GM18519 (cell line): ENCODE data around the gene MS4A10.
A peak's percentile ranks its signal among the peaks of the same experiment; 100 is the strongest.
"Not testable (repeated sequence)": the region's sequence is repeated elsewhere in the genome, so short reads cannot be mapped to it uniquely, and the experiment has no call there.

ENCODE experiments used
- ATAC-seq: cut with Tn5 transposase; IDR thresholded peaks from one replicate; pipeline ENCODE4 v1.9.1; 2021; ENCODE audit warnings: mild to moderate bottlenecking, moderate library complexity; ENCODE audit not compliant: unreplicated experiment, low FRiP score

Gene MS4A10

DNA sequence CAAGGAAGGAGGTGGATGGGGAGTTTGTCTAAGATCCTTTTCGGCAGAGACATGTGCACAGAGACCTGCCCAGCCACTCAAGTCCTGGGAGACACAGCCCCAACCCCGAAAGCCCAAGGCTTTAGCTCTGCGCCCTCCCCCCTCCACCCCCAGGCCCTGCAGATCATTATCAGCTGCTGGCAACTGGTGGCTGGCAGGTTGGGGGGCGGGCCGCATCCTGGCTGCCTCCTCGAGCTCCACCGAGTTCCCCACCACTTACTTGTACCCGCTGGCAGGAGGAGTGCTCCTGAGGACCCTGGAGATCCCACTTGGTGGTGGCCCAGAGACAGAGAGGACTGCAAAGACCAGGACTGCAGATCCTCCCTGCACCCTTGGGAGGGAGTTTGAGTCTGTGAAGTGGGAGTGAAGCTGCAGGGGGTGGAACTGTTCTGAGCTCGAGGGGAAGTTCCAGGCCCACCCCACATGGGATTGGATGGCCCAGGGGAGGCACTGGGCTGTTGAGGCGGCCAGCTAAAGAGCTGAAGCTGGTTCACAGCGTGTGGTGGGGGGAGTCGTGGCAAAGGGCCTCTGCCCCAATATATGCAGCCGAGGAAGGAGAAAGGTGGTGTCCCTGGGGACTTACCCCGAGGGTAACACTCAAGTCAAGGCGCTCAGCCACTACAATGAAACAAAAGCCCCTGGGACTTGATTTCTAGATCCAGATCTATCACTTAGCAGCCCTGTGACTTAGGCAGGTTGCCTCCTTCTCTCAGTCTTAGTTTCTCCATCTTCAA, 36.9 kb downstream of the MS4A10 start:
- ATAC-seq, result no peak

DNA sequence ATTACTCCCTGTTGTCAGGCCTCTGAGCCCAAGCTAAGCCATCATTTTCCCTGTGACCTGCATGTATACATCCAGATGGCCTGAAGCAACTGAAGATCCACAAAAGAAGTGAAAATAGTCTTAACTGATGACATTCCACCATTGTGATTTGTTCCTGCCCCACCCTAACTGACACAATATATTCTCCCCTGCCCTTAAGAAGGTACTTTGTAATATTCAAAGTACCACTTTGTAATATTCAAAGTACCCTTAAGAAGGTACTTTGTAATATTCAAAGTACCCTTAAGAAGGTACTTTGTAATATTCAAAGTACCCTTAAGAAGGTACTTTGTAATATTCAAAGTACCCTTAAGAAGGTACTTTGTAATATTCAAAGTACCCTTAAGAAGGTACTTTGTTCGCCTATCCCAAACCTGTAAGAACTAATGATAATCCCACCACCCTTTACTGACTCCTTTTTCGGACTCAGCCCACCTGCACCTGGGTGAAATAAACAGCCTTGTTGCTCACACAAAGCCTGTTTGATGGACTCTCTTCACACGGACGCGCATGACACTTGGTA, 38.7 kb downstream of the MS4A10 start:
- not testable (repeated sequence) for ATAC-seq

DNA sequence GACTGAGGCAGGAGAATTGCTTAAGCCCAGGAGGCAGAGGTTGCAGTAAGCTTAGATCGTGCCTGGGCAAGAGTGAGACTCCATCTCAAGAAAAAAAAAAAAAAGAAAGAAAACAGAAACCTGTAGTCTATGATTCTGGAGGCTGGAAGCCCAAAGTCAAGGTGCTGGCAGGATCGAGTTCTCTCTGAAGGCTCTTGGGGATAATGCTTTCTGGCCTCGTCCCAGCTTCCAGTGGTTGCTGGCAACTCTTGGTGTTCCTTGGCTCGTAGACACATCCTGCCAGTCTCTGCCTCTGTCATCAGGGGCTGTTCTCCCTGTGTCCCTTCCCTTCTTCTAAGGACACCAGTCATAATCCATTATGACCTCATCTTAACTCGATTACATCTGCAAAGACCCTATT, 40.0 kb downstream of the MS4A10 start:
- ATAC-seq, result no peak

DNA sequence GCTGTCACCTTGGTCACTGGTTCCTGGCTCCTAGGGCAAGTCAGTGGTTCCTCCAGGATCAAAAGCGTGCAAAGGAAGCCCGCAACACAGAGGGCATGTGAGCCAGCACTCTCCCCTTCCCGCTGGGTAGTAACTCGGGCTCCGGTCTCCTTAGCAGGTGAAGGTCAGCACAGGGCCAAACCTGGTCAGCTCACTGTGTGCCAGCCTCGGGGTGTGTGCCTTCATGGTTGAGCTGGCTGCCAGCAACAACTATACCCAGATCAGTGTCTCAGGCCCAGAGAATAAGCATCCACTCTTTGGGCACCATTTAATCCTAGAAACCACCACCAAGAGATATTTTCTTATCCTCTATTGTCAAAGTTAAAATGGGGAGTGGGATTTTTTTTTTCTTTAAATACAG, 40.7 kb downstream of the MS4A10 start:
- no peak for ATAC-seq

DNA sequence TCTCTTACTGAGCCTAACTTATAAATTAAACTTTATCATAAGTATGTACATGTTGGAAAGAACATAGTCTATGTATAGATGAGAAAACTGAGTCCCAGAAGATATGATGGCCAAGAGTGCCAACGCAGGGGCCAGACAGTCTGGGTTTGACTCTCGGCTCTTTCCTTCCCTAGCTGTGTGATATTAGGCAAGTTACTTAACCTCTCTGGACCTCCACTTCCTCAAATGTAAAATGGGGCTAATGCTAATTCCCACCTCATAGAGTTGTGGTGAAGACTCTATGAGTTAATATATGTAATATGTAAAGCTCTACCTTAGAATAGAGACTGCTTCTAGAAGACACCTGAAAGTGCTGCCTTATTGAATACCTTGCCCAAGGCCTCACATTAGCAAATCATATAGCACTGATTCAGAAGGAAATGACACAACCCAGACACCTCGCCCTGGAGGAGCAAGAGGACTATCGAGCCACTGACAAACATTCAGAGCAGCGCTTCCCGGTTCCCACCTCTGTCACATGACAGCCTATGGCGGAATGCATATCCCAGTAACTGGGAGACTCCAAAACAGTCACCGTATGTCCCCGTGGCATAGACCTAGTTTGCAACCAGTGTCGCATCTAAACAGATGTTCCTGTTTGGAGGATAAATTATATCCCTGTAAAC, 45.5 kb downstream of the MS4A10 start:
- no peak for ATAC-seq

DNA sequence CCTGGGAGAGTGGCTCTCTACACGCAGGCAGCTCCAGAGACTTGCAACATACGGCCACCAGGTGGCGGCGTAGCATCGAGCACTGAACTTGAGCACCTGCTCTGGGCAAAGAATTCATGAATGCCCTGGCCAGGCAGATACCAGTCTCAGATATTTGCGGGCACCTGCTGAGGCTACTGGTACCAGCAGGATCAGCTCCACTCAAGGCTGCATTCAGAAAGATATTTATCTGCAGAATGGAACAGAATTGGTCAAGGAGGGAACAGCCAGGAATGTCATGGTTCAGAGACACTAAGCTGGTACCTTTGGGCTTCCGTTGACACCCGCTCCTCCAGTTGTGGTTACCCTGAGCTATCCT, 46.0 kb downstream of the MS4A10 start:
- ATAC-seq, result no peak

DNA sequence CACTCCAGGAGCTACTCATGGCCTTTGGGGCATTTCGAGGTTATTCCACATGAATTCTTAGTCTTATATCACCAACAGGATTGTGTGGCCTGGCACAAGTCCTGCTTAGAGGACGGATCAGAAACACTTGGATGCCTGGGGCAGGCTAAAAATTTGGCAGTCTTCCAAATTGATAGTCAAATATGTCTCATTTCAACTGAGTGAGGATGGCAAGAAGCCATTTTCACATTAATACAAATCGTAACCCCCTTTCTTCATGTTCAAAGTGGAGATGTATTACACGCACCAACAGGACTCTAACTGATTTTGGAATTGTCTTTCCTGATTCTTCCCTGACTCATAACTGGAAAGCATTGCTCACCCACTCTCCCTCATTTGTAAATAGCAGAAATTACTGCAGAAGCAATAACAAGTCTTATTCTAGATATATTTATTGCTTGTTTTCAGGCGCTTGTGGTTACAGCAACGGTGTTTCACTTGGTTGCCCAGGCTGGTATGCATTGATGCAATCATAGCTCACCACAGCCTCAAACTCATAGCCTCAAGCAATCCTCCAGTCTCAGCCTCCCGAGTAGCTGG, 46.5 kb downstream of the MS4A10 start:
- ATAC-seq, result no peak

DNA sequence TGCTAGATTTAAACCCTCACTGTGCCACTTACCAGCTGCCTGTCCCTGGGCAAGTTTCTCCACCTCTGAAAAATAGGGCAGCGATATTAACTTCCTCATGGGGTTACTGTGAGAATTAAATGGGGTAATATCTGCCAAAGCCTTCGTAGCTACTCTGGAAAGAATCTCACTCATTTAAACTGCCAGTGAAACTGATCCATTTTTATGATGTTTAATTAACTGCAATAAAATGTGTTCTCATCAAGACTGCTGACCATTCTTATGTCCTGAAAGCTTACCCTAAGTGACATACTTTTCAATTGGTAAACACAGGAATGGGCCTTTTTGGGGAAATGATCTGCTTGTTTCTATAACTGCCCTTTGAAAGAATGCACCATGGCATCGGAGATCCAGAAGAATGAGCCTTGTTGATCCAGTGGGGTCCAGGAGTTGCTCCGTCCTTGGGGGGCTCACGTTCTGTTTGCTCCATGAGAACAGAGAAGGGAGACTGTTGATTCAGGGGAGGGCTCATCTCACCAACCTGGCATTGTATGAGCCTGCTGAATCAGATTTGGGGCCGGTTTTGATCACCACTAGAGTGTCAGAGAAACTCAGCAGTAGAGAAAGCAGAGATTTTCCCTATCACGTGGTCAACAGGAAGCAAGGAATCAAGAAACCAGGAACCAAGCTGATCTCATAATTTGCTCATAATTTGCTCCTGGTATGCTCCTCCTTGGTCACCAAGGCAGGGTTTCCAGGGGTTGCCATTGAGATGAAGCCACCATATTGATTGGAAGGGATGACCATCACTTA, 49.8 kb downstream of the MS4A10 start:
- no peak for ATAC-seq

DNA sequence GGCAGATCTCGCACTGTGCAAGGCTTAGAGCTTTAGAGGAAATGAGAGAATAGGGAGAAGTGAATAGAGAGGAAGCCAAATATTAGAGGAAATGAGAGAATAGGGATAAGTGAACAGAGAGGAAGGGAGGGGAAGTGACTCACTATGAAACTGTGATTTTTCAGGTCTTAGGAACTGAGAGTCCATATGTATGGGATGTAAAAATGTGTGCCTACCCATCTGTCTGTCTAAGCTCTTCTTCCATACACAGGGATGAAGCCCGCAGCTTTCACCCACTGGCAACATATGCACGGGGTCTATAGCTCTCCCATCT, 50.4 kb downstream of the MS4A10 start:
- ATAC-seq, result no peak

DNA sequence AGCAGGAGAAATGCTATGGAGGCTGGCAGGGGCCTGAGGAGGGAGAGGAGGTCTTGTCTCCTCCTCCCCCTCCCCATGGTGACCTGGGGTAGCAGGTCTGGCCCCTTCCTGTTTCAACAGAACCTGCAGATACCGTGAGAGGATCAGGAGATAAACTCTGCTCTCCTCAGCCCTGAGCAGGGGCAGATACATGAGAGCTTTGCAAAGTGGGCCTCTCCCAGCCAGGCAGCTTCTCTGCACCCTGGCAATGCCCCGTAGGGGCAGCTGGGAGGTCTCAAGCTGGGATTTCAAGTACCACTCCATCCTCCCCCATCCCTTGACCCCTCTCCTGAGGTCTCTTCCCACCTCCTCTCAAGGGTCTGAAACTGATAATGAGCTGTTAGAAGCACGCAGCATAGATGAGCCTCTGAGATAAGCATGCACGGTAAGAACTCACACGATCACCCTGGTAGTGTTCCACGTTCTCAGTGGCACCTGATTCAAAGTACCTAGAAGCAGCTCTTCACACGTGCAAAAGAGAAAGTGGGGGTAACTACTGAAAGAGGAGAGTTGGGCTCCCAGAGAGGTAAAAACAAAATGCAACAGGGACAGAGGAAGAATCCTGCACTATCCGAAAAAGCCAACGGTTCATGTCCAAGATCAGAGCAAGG, 51.9 kb downstream of the MS4A10 start:
- no peak for ATAC-seq

DNA sequence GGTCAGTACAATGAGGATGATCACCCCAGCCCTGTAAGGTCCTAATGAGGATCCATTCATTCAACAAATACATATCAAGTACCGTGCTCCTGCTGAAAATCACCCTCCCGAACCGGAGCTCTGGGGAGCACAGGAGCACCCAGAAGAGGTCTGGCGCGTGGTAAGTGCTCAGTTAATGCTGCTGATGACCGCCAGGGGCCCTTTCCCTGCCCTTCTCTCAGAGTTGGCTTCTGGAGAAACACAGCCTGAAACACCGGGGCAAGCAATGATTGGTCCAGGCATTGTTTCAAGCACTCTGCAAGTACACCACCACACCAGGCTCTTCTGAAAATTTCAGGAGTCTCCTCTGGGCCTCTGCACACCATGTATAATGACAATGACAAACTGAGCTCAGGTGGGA, 53.0 kb downstream of the MS4A10 start:
- ATAC-seq, result no peak

DNA sequence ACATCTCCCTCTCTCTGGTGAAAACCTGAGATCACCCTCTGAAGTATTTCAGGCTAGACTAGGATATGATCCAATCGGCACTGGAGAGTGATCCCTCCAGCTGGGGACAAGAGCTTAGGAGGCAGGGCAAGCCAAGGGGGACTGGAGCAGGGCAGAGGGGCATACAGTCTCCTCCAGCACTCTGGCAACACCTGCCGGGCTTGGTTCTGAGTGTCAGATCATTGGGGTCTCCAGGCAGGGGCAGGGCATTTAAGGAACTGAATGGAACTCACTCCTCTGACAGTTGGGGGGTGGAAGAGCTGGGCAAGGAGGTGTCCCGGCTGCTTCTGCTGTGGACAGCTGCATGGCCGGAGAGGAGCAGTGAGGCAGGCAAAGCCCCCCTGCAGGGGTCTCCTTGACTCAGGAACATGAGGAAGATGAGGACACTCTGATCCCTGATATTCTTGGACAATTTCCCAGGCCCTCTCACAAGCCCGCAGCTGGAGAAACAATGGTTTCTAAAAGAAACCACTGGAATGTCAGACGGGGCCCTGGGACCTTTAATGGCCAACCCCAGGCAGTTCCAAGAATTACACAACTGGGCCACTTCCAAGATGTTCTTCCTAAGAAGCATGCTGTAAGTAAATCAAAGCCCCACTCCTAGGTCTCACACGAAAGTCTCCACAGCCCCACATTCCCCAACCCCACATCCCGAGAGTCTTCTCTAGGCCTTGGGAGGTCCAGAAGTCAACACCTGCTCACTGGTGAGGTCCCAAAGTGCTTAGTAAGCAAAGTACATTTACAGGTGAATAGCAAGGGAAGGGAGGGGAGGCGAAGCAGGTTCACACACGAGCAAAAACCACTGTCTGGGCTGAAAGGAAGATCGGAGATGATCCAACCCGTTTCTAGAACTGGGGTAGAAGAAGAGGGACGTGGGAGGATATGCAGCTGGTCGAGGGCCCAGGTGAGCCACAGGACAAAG, 55.6 kb downstream of the MS4A10 start:
- ATAC-seq, result no peak

DNA sequence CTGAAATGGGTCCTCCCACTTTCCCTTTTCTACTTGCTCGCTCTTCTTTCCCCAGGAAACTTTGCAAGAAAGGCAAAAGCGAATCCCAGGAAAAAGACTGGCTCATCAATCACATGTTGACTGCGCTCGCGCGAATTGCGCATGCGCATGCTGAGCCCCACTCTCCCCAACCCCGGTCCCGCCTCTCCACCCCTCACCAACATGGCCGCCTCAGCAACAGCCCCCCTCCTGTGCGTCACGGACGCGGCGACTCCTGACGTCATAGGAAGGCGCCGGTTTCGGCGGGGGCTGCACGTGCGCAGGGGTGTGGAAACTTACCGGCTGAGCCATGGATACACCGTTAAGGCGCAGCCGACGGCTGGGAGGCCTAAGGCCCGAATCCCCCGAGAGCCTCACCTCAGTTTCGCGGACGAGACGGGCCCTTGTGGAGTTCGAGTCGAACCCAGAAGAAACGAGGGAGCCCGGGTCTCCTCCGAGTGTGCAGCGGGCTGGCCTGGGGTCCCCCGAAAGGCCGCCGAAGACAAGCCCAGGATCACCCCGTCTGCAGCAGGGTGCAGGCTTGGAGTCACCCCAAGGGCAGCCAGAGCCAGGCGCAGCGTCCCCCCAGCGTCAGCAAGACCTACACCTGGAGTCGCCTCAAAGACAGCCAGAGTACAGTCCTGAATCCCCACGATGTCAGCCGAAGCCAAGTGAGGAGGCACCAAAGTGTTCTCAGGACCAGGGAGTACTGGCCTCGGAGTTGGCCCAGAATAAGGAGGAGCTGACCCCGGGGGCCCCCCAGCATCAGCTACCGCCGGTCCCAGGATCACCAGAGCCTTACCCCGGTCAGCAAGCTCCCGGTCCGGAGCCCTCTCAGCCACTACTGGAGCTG, 56.9 kb downstream of the MS4A10 start, which contains the start of gene CCDC86:
Gene CCDC86, plus strand, starts transcription at position 317 of the 871 bp plus-strand sequence. Its CDS starts 12 bp downstream, at position 329.
- peak; percentile 53 for ATAC-seq

DNA sequence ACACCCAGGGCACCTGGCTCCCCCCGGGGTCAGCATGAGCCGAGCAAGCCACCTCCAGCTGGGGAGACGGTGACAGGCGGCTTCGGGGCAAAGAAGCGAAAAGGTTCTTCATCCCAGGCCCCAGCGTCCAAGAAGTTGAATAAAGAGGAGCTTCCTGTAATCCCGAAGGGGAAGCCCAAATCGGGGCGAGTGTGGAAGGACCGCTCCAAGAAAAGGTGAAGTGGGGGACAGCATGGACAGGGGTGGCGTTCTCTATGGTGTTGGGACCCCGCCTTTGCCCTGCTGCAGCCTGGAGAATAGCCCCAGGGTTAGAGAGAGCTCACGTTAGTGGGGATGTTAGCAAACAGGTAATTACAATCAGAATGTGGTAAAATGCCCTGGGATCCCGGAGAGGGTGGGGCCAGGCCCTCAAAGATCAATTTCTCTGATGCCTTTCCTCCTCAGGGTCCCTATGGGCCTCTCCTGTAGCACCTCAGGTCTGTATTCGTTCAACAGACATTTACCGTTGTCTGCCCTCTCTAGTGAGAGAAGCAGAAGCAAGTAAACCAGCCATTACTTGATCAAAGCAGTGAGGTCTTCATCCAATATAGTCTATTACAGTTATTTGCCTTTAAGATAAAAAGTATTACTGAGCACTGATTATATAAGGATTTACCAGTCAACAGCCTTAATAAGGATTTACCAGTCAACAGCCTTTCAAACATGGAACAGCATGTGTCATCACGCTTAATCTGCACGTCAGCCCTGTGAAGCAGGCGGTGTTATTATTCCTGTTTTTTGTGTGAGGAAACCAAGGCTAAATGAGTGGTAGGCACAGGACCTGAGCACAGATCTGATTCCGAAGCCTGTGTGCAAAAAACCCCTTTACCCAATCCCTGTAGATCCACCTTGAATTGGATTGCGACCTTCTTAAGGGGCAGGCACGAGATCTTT, 57.8 kb downstream of the MS4A10 start:
- no peak for ATAC-seq

DNA sequence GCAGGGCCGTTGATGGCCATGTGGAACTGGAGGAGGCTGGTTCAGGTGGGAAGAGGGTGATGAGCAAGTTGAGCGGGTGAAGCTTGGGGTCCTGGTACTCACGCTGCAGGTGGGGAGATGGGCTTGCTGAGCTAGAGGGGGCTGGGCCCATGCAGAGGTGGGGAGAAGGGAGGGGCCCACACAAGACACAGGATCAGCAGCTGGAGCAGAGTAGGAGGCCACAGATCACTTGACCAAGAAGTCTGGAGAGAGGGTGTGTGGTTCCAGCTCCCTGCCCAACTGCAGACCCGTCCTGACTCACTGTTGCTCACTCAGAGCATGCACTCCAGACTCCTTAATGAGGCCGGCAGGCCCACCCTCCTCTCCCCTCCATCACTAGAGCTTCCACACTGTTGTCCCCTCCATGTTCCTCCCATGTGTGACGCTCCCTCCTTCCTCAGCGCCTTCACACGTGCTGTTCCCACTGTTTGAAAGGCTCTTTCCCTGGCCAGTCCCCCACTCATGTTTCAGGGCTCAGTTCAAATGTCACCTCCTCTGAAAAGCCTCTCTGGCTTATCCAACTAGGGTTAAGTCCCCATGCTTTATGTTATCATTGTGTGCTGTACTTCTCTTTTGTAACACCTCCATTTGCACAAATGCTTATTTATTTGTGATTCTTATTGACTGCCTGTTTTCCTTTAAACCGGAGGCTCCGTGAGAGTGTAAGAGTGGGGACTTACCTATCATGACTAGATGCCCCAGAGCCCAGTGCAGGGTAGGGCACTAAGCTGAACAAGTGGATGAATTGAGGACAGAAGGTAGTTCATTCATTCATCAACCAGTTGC, 59.1 kb downstream of the MS4A10 start:
- no peak for ATAC-seq

DNA sequence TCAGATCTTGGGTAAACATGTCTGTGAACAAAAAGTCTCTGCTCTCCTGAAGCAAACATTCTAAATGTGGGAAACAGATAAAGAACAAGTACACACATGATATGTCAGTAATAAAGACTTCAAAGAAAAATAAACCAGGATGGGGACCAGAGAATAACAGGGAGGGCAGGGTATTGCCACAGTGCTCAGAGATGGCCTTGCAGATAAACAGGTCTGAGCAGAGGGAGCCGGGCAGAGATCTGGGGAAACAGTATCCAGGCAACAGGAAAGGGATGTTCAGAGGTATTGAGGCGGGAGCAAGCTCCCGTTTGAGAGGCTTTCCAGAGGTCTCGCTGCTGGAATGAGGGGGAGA, 59.7 kb downstream of the MS4A10 start:
- ATAC-seq, result no peak

DNA sequence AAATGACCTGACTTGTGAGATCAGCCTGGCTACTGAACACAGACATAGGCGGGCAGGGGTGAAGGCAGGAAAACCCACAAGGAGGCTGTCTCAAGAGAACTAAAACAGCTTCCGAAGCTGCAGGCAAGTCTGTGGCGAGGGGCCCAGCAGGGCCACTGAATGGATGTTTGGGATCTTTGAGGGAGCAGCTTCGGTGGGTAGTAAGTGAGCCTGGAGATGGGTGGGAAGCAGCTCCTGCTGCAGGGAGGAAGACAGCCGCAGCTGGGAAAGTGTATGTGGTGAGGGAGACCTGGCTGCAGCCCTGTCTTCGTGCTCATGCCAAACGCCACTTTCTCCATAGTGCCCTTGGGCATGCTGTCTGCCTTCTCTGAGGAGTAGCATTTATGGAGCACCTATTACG, 60.2 kb downstream of the MS4A10 start:
- ATAC-seq, result no peak
